ENCODE results near the gene RIC1.
A peak's percentile ranks its signal among the peaks of the same experiment; 100 is the strongest.

- no peak for TF ChIP-seq CTCF (IDR thresholded peaks at IDR 0.05)
- peak in 1 of 4 donors; percentile 49 for TF ChIP-seq POLR2A (IDR thresholded peaks at IDR 0.05)
These were observed 1.9 kb upstream of the RIC1 start for GRCh38 chr9:5626727-5627634.
